Measurements from ENCODE around the gene PFN3.
"Not testable (repeated sequence)": the region's sequence is repeated elsewhere in the genome, so short reads cannot be mapped to it uniquely, and the experiment has no call there.

PFN3 gene

GRCh38 chr5:177423671-177424070, 23.2 kb upstream of the PFN3 start:
- no peak for DNase-seq

GRCh38 chr5:177421062-177421798, 20.8 kb upstream of the PFN3 start:
- no peak for DNase-seq

DNA sequence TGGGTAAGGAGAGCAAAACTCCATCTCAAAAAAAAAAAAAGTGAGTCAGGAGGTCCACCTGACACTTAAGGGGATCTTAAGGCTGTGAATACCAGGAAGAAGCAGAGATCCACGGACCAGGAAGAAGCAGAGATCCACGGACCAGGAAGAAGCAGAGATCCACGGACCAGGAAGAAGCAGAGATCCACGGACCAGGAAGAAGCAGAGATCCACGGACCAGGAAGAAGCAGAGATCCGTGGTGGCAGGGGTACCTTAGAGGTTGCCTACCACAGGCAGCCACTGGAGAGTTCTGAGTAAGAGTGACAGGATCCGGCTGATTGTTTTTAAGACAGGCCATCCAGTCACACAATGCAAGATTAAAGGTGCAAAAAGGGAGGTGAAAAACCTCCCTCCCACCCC, 20.0 kb upstream of the PFN3 start:
- not testable (repeated sequence) for DNase-seq

GRCh38 chr5:177419046-177419445, 18.6 kb upstream of the PFN3 start:
- no peak for DNase-seq

GRCh38 chr5:177417081-177417480, 16.6 kb upstream of the PFN3 start:
- not testable (repeated sequence) for DNase-seq

- DNase-seq, result no peak
Measured at GRCh38 chr5:177414481-177414880, 14.0 kb upstream of the PFN3 start.

DNA sequence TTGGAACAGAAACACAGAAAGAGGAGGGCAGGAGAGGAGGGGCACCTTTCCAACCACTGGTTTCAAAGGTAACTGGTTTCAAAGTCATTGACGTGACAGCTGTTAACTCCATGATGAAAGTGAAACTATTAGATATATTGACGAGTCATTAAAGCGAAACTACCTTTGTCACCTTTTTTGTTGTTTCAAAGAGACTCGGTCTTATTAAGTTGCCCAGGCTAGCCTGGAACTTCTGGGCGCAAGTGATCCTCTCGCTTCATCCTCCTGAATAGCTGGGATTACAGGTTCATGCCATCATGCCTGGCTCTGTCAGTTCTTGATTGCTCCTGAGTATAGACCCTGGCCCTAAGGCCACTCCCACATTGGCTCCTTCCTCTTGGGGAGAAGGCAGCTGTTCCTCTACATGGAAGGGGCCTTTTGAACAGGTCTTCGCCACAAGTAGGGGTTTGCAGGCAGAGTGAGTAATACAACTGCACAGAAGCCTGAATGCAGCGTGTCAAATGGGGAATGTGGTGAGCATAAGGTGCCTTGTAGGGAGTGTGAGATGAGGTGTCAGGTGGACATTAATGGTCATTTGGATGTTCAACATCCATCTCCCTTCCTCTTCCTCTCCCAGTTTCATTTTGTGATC, 12.3 kb upstream of the PFN3 start:
- no peak for DNase-seq

DNA sequence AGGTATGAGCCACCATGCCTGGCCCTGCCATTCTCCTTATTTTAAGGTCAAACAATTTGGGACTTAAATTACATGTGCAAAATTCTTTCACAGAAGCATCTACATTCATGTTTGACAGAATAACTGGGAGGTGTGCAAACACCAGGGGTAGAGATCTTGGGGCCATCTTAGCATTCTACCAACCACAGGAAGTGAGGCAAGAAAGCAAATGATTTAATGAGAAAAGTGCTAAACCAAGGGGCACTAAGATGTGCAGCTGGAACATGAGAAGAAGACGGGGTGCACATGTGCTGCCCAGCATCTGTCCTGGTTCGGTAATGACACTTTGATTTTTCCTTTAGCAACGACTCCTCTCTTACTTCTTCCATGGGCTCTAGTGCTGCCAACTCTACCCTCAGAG, 10.1 kb upstream of the PFN3 start:
- no peak for DNase-seq

DNA sequence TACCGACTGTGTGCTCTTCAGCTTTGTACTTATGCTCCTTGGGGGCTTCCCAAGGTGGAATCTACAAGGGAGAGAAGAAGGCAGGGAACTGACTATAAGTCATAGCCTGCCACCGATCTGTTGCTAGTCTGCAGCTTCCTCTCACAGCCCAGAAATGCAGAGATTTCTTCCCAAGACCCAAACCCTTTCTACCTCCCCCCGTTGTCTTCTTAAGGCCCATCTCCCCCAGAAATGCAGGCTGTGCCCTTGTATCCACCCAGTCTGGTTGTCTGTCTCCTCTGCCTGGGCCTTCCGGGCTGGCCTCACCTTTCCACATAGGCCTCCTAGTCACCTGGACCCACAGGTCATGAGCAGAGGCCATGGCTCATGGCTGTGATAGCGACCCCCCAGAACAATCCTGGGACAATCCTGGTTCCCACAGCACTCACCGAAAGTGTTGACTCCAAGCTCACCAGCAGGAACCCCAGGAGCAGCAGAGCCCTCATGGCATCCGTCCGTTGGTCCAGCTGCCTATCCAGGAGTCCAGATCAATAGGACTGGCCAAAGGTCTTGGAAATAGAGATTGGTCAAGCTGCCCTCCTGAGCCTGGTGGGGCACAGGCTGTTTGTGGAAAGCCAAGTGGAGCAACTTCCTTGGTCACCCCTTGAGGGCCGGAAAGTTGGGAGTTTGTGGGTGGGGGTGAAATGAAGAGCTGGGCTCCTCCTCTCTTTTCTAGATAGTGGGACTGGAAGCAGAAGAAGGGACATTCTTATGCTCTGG, 8.8 kb upstream of the PFN3 start, which contains the start of gene F12:
TSS of gene F12 (minus strand) at position 522 of the 759 bp plus-strand sequence. CDS start at position 485, 37 bp downstream.
- no peak for DNase-seq

GRCh38 chr5:177405805-177406204, 5.3 kb upstream of the PFN3 start:
- no peak for DNase-seq

GRCh38 chr5:177405312-177405711, 4.9 kb upstream of the PFN3 start:
- DNase-seq, result no peak

DNA sequence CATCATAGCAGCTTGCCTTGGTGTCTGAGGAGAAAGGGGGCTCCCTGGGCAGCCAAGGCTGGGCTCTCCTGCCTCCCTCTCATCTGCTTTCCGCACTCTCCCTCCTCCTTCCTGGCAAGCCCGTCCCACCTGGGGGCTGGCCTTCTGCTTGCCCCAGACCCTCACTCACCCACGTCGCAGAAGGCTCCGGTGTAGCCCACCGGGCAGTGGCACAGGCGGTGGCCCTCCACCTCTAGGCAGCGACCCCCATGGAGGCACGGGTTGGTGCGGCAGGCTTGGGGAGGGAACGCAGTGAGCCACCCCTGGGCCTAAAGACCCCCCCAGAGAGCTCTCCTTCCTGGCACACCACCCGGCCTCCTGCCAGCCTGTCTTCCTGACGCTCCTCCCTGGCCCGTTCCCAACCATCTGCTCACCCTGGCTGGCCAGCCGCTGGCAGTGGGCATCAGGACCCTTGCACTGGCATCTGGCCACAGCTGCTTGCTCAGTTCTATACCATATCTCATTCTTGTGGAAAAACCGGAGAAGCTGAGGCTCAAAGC, 4.2 kb upstream of the PFN3 start:
- DNase-seq, result no peak

DNA sequence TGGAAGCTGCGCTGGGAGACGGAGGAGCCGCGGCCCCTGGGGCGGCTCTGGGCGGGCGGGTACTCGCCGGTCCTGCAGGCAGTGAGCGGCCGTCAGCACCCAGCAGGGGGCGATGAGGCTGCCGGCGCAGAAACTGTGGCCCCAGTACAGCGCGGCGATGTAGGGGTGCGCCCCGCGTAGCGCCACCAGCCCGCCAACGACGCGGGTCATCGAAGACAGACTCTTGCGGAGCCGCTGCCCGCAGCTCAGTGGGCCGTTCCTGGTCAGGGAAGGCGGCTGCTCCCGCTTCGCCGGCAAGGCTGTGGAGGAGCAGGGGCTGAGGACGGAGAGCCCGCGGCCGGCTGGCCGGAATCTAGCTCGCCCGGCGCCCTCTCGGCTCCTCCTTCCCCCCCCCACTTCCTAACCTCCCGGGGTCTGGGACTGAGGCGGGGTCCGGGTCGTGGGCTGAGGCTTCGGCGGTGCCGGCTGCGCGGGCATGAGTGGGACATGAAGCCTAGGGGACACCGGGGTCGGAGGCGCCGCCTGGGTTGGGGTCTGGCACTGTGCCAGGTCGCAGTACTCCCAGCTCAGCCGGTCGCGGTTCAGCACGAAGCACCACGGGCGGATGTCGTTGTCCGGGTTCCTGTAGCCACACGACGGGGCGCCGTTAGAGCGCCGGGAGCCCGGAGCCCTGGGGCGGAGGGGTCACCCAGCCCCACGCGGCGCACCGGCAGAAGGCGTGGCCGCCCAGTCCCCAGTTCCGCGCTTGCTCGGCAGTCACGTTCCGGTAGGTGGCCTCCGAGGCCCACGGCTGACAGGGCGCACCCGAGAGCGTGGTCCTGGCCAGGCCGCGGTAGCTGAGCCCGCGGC, 3.6 kb upstream of the PFN3 start:
- DNase-seq, result peak; percentile 33

DNA sequence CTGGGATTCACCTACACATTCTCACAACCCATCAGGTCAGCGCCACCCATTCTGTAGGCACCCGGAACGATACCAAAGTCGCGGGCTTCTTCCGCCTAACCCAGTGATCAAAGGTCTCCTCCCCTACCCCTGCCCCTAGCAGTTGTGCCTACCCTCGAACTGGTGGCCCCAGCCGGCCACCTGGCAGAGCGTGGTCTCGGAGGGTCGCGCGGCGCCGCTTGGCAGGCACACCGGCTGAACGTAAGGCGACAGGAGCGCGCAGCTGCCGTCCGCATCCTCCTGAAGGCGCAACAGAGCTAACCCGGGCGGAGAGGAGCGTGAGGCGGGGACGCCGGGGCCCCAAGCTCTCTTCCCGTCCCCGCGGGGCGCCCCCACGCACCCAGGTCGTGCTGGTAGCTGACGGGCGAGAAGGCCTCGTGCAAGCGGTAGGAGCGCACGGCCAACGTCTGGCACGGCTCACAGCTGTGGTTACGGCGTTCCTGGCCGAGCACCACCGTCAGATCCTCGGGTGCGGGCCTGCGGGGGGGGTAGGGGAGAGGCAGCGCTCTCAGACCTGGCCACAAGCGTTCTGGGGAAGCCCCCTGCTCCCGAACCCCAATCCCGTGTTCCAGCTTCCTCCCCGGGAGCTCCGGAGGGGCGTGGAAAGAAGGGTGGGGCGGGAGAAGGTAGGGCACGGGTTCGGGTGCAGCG, 2.8 kb upstream of the PFN3 start:
- DNase-seq, result no peak

DNA sequence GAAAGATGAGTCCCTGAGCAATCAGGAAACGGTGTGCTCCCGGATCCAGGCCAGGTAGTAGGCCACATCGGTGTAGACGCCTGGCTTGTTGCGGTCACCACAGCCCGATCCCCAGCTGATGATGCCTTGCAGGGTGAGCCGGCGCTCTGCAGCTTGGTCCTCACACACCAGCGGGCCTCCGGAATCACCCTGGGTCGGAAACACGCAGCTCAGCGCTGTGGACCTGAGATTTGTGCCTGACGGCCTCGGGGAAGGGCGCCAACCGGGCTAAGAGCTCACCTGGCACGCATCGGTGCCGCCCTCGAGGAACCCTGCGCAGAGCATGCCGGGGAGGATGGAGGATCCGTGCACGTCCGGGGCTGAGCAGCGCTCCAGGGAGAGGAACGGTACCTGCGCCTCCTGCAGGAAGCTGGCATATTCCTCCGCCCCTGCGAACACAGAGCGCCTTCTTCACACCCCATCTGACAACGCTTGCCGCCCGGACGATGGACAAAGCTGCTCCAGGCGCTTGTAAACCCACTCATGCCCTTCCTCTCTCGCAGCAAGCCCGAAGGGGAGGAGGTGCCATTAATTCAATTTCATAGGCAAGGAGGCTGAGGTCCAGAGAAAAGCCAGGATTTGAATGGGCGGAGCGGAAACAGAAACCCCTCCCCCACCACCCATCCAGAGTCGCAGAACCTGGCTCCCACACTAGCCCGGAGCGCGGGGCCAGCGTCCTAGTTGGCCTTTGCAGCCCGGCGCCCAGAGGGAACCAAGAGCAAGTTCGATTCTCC, 2.0 kb upstream of the PFN3 start:
- peak; percentile 63 for DNase-seq

GRCh38 chr5:177397875-177398390, 2.5 kb downstream of the PFN3 start:
- DNase-seq, result no peak

DNA sequence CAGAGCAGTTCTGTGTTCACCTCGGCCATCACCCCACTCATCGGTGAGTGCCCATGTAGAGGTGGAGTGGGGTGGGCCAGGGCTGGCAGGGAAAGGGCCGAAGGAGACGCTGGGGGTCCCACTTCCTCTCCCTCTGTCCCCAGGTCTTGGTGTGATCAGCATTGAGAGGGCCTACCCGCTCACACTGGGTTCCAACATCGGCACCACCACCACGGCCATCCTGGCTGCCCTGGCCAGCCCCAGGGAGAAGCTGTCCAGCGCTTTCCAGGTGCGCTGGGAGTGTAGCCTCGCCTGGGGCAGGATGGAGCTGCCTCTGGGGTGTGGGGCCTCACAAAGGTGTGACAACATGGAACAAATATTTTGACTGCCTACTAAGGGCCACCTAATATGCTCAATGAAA, 3.7 kb downstream of the PFN3 start:
- DNase-seq, result no peak

- DNase-seq, result no peak
Measured at GRCh38 chr5:177396078-177396477, 4.4 kb downstream of the PFN3 start.

GRCh38 chr5:177393990-177394389, 6.5 kb downstream of the PFN3 start:
- DNase-seq, result no peak

- DNase-seq, result no peak
Measured at GRCh38 chr5:177393206-177393765, 7.2 kb downstream of the PFN3 start.

GRCh38 chr5:177392765-177393164, 7.7 kb downstream of the PFN3 start:
- DNase-seq, result no peak

Measured in NCI-H2171 (cell line).